H1 (cell line): ENCODE results near the gene COASY. TPM values are rescaled to one million over a fixed set of nuclear protein-coding genes. Genes with fewer than 3 reads are reported as not detected.

Experiments used
- CTCF ChIA-PET: fragments of 300-600 bp; sonication (Branson Sonifier 250); formaldehyde crosslinking; loops from one replicate; lab custom pipeline; 2021; ENCODE audit not compliant: partially characterized antibody; lab: Charles Lee
- POLR2A ChIA-PET: fragments of 300-600 bp; sonication (Branson Sonifier 250); formaldehyde crosslinking; loops from one replicate; lab custom pipeline; 2021; ENCODE audit warnings: inconsistent platforms; ENCODE audit not compliant: partially characterized antibody; lab: Charles Lee
- DNase-seq, 2 experiments: peaks; one replicate each; pipeline versions ENCODE4 v3.0.0 to v3.0.0-alpha.2; 2010 to 2022; ENCODE audit warnings: low spot score in 2 of 2, low read depth in 1 of 2, mixed read lengths in 1 of 2
- FAIRE-seq: peaks from 2 replicates; lab custom pipeline; 2011; peaks lifted over from hg19 to GRCh38; lab: Jason Lieb, UNC
- H2AFZ ChIP-seq: 2 replicates; pipeline ENCODE4 v1.8.1; 2012; ENCODE audit warnings: low read length, inconsistent platforms
- H2AK5ac ChIP-seq: 2 replicates; pipeline ENCODE4 v1.6.1; 2013; ENCODE audit warnings: low read depth, low read length
- H2BK120ac ChIP-seq: replicated peaks from 2 replicates; pipeline ENCODE3; 2013; ENCODE audit warnings: low read depth, low read length, inconsistent platforms
- H2BK12ac ChIP-seq: 2 replicates; pipeline ENCODE4 v1.6.1; 2013; ENCODE audit warnings: low read depth, low read length
- H2BK15ac ChIP-seq: 2 replicates; pipeline ENCODE4 v1.6.1; 2013; ENCODE audit warnings: low read length
- H2BK20ac ChIP-seq: 2 replicates; pipeline ENCODE4 v1.6.1; 2013; ENCODE audit warnings: low read length
- H2BK5ac ChIP-seq: 2 replicates; pipeline ENCODE4 v1.6.1; 2013; ENCODE audit warnings: low read depth, low read length
- H3K14ac ChIP-seq: 2 replicates; pipeline ENCODE4 v1.6.1; 2013; ENCODE audit warnings: inconsistent platforms; ENCODE audit not compliant: insufficient read length
- H3K18ac ChIP-seq: 2 replicates; pipeline ENCODE4 v1.6.1; 2013; ENCODE audit warnings: low read length; ENCODE audit errors: extremely low read depth
- H3K23ac ChIP-seq: 2 replicates; pipeline ENCODE4 v1.6.1; 2013; ENCODE audit warnings: inconsistent platforms; ENCODE audit not compliant: insufficient read length
- H3K23me2 ChIP-seq: 2 replicates; pipeline ENCODE4 v1.6.1; 2013; ENCODE audit warnings: low read depth, low read length
- H3K27ac ChIP-seq: 2 replicates; pipeline ENCODE4 v1.6.1; 2011; ENCODE audit warnings: low read depth, low read length, inconsistent platforms
- H3K27me3 ChIP-seq, 4 experiments: replicated peaks in 1 of 4; 1 replicate in 1 of 4; 2 replicates in 3 of 4; pipeline versions ENCODE4 v1.6.1 to v1.8.1; 2011 to 2013; ENCODE audit warnings: low read length in 3 of 4, mild to moderate bottlenecking in 3 of 4, inconsistent platforms in 2 of 4, mixed read lengths in 2 of 4, moderate library complexity in 1 of 4; ENCODE audit not compliant: control insufficient read depth in 3 of 4, insufficient read depth in 3 of 4; ENCODE audit errors: extremely low read depth in 1 of 4
- H3K36me3 ChIP-seq, 4 experiments: 2 replicates each; pipeline versions ENCODE4 v1.6.1 to v1.8.1; 2011 to 2013; ENCODE audit warnings: mild to moderate bottlenecking in 4 of 4, low read length in 3 of 4, moderate library complexity in 2 of 4, control low read depth in 1 of 4, inconsistent platforms in 1 of 4; ENCODE audit not compliant: insufficient read depth in 4 of 4, control insufficient read depth in 2 of 4
- H3K4ac ChIP-seq: replicated peaks from 2 replicates; pipeline ENCODE3; 2013; ENCODE audit warnings: low read length, low read depth, mixed read lengths, inconsistent platforms; ENCODE audit not compliant: insufficient read length
- H3K4me1 ChIP-seq, 4 experiments: replicated peaks in 1 of 4; 1 replicate in 1 of 4; 2 replicates in 3 of 4; pipeline versions ENCODE4 v1.6.1 to v1.8.1; 2011 to 2013; ENCODE audit warnings: low read length in 3 of 4, inconsistent platforms in 2 of 4, mixed read lengths in 1 of 4; ENCODE audit not compliant: insufficient read depth in 4 of 4, control insufficient read depth in 3 of 4
- H3K4me2 ChIP-seq, 2 experiments: 2 replicates each; pipeline versions ENCODE4 v1.6.1 to v1.8.1; 2011 to 2013; ENCODE audit warnings: low read depth in 2 of 2, low read length in 2 of 2, control low read depth in 1 of 2, inconsistent platforms in 1 of 2, mild to moderate bottlenecking in 1 of 2; ENCODE audit not compliant: insufficient read depth in 1 of 2
- H3K4me3 ChIP-seq, 4 experiments: fragments of 200-600, 300-600 bp in 1 of 4; sonication (generic), shearing (Covaris generic), sonication (Bioruptor Twin) in 1 of 4; 2 replicates each; pipeline versions ENCODE4 v1.5.1 to v1.8.1; 2011 to 2016; ENCODE audit warnings: low read length in 4 of 4, low read depth in 3 of 4, control low read depth in 2 of 4, inconsistent platforms in 2 of 4, mild to moderate bottlenecking in 2 of 4, mixed read lengths in 1 of 4, moderate library complexity in 1 of 4; ENCODE audit not compliant: insufficient read depth in 2 of 4; ENCODE audit errors: extremely low read depth in 1 of 4
- H3K56ac ChIP-seq: replicated peaks from 2 replicates; pipeline ENCODE3; 2013; ENCODE audit warnings: low read depth, mild to moderate bottlenecking, mixed read lengths, low read length, inconsistent platforms; ENCODE audit not compliant: insufficient read length
- H3K79me1 ChIP-seq: 2 replicates; pipeline ENCODE4 v1.6.1; 2013; ENCODE audit warnings: low read depth, low read length, control low read depth
- H3K79me2 ChIP-seq, 2 experiments: 2 replicates each; pipeline versions ENCODE4 v1.6.1 to v1.8.1; 2012 to 2013; ENCODE audit warnings: low read length in 2 of 2, mild to moderate bottlenecking in 2 of 2, inconsistent platforms in 1 of 2; ENCODE audit not compliant: insufficient read depth in 2 of 2, control insufficient read depth in 1 of 2
- H3K9ac ChIP-seq, 4 experiments: replicated peaks in 1 of 4; 1 replicate in 1 of 4; 2 replicates in 3 of 4; pipeline versions ENCODE4 v1.6.1 to v1.8.1; 2011 to 2013; ENCODE audit warnings: low read depth in 3 of 4, low read length in 3 of 4, control low read depth in 2 of 4, mild to moderate bottlenecking in 2 of 4, moderate library complexity in 2 of 4, inconsistent platforms in 1 of 4; ENCODE audit errors: extremely low read depth in 1 of 4
- H3K9me3 ChIP-seq, 2 experiments: 2 replicates each; pipeline versions ENCODE4 v1.6.1 to v1.8.1; 2012 to 2013; ENCODE audit warnings: mild to moderate bottlenecking in 2 of 2, moderate library complexity in 2 of 2, control low read depth in 1 of 2, inconsistent platforms in 1 of 2, low read depth in 1 of 2, low read length in 1 of 2, mixed read lengths in 1 of 2; ENCODE audit not compliant: insufficient read depth in 2 of 2
- H4K20me1 ChIP-seq, 2 experiments: replicated peaks in 1 of 2; 2 replicates each; pipeline versions ENCODE3 to v1.8.1; 2011 to 2013; ENCODE audit warnings: inconsistent platforms in 2 of 2, low read length in 2 of 2, mild to moderate bottlenecking in 1 of 2; ENCODE audit not compliant: insufficient read depth in 2 of 2, control insufficient read depth in 1 of 2
- H4K5ac ChIP-seq: 2 replicates; pipeline ENCODE4 v1.6.1; 2013; ENCODE audit warnings: low read length, low read depth, mixed read lengths, inconsistent platforms; ENCODE audit not compliant: insufficient read length
- H4K8ac ChIP-seq: 2 replicates; pipeline ENCODE4 v1.8.0; 2013; ENCODE audit warnings: mild to moderate bottlenecking, moderate library complexity, low read length, inconsistent platforms; ENCODE audit not compliant: insufficient read depth; ENCODE audit errors: extremely low read depth
- H4K91ac ChIP-seq: replicated peaks from 2 replicates; pipeline ENCODE3; 2013; ENCODE audit warnings: low read length, mixed read lengths, inconsistent platforms; ENCODE audit not compliant: insufficient read length
- EGR1 ChIP-seq: IDR thresholded peaks from 2 replicates; pipeline ENCODE4 v1.6.1; 2011; ENCODE audit warnings: low read depth, low read length, borderline replicate concordance
- EP300 ChIP-seq, 2 experiments: IDR thresholded peaks; 1 replicate in 1 of 2; 2 replicates in 1 of 2; pipeline ENCODE4 v1.6.1; 2011 to 2012; ENCODE audit warnings: low read depth in 2 of 2, low read length in 2 of 2, mild to moderate bottlenecking in 2 of 2, borderline replicate concordance in 1 of 2, inconsistent platforms in 1 of 2, moderate library complexity in 1 of 2
- HDAC2 ChIP-seq, 2 experiments: fragments of 300-600 bp in 1 of 2; sonication (generic) in 1 of 2; IDR thresholded peaks; 2 replicates each; pipeline ENCODE4 v1.6.1; 2011 to 2012; ENCODE audit warnings: low read depth in 2 of 2, low read length in 2 of 2, mild to moderate bottlenecking in 2 of 2, moderate library complexity in 2 of 2, borderline replicate concordance in 1 of 2, inconsistent platforms in 1 of 2
- KDM1A ChIP-seq: fragments of 200-600, 300-600 bp; sonication (generic); IDR thresholded peaks from 2 replicates; pipeline ENCODE4 v1.7.1; 2016; ENCODE audit warnings: mild to moderate bottlenecking, low read length, borderline replicate concordance
- RXRA ChIP-seq: IDR thresholded peaks from 2 replicates; pipeline ENCODE4 v1.6.1; 2011; ENCODE audit warnings: low read depth, mild to moderate bottlenecking, low read length, moderate library complexity; ENCODE audit not compliant: insufficient read depth
- SP1 ChIP-seq: IDR thresholded peaks from 2 replicates; pipeline ENCODE4 v1.6.1; 2011; ENCODE audit warnings: low read depth, low read length
- SP2 ChIP-seq: IDR thresholded peaks from 2 replicates; pipeline ENCODE4 v1.6.1; 2012; ENCODE audit warnings: mild to moderate bottlenecking, low read length, inconsistent platforms
- WGBS, 2 experiments: shearing (Covaris generic) in 1 of 2; methylation state at CpG; one replicate each; pipeline versions ENCODE4 v1.1.6 to v1.1.7; 2013 to 2015; ENCODE audit warnings: low lambda C conversion rate in 2 of 2, mixed read lengths in 2 of 2, inconsistent platforms in 1 of 2, low coverage in 1 of 2, missing lambda C conversion rate in 1 of 2; ENCODE audit not compliant: insufficient replicate concordance in 2 of 2, insufficient coverage in 1 of 2, insufficient read length in 1 of 2; ENCODE audit errors: extremely low coverage in 1 of 2, missing lambda C conversion rate in 1 of 2; 5-methylcytosine and 5-hydroxymethylcytosine counted together
- polyA plus RNA-seq, 7 experiments: library from polyadenylated mRNA; depleted of rRNA in 3 of 7; stranded (reverse) in 5 of 7; unstranded in 2 of 7; fragments of >200 nt in 5 of 7; fragments of 200-250 nt in 2 of 7; gene quantifications; 1 replicate in 5 of 7; 2 replicates in 1 of 7; 4 replicates in 1 of 7; pipeline versions ENCODE4 v1.2.1 to v1.2.3, GENCODE V29; 2011 to 2013; ENCODE audit warnings: missing spikeins in 2 of 7, mixed read lengths in 2 of 7
- total RNA-seq: library from RNA; stranded (reverse); fragmentation: NEBNext Ultra II Directional; extraction: Animal tissue kit (Norgen Biotek cat#: 25700); gene quantifications from 2 replicates; pipeline ENCODE4 v1.2.1, GENCODE V29; 2021
- TF ChIP-seq, protein P1 (sequence below): IDR thresholded peaks from 2 replicates; pipeline ENCODE4 v1.6.1; 2012; ENCODE audit warnings: low read length, inconsistent platforms
- TF ChIP-seq, protein P2 (sequence below): IDR thresholded peaks from 2 replicates; pipeline ENCODE4 v1.6.1; 2012; ENCODE audit warnings: inconsistent platforms

COASY gene
- total and polyA plus RNA-seq, 2 of the 8 experiments (the other 6 are each of a cell fraction or from before 2014, with no cell fraction given) = 64.5 to 100 TPM

DNA sequence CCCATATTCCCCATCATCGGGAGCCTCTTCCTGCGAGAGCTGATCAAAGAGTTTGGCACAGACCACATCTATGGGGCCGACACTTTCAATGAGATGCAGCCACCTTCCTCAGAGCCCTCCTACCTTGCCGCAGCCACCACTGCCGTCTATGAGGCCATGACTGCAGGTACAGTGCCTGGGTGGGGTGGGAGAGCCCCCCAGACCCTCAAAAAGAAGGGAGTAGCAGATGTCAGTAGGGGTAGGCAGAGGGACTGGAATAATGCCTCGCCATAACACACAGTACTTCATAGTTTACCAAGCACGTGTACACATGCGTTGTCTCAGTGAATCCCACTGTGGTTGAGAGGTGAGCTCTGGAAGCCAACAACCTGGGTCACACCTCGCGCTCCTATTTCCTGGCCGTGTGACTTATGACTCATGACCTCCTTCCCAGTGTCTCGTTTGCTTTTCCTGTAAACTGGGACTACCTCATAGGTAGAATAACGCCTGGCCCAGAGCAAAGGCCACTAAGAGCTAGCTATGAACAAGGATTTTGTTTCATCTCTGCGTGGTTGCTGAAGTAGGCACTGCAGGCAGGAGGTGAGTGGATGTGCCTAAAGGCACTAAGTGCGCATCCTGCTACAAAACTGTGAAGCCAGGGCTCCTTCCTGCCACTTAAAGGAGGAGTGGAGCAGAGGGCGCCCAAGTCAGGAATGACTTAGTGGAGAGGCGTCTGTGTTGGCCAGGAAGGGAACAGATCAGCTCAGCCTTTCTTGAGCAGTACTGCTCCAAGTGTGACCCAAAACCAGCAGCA is 20.7 kb upstream of the COASY start:
- POLR2A ChIA-PET = no interaction called here
- Histone ChIP-seq H2AK5ac (no peak overlapping the region), H2BK15ac (no peak overlapping the region), H4K8ac (no peak overlapping the region), H4K5ac (no peak overlapping the region), H3K79me2 (no peaks in the 10 kb centered on the region), H3K27me3 (no peaks in the 10 kb centered on the region), H2AFZ (no peak overlapping the region), H3K27ac (no peak overlapping the region), H3K4me1 (peaks cover 0 to 9% (median 8%) of the 10 kb centered on the region in 4 experiments; a peak in 6 of 7 replicates), H3K79me1 (no peaks in the 10 kb centered on the region; the same call in 1 of the 2 replicates), H3K9me3 (no peaks in the 10 kb centered on the region), H2BK20ac (no peak overlapping the region), H2BK120ac (no peak overlapping the region), H3K23me2 (peaks cover 5% of the 10 kb centered on the region), H3K4me2 (no peak overlapping the region), H4K20me1 (peaks cover 1 to 6% of the 10 kb centered on the region in 2 experiments), H3K18ac (no peak overlapping the region), H4K91ac (no peak overlapping the region), H3K36me3 (peaks cover 0 to 15% (median 8%) of the 10 kb centered on the region in 4 experiments; a peak in 5 of 8 replicates), H3K9ac (no peak overlapping the region), H3K4me3 (no peak overlapping the region), H3K14ac (no peak overlapping the region), H2BK12ac (no peak overlapping the region), H3K23ac (no peak overlapping the region), H3K56ac (no peak overlapping the region), H3K4ac (no peak overlapping the region), H2BK5ac (no peak overlapping the region)
- TF ChIP-seq SP2 (no peak), EGR1 (no peak), RXRA (no peak), HDAC2 (IDR thresholded peaks at IDR 0.05; ENCODE audit: borderline replicate concordance in 1 of 2, low read depth in 2 of 2, low read length in 2 of 2) (no peak), EP300 (IDR thresholded peaks at IDR 0.05; ENCODE audit: borderline replicate concordance in 1 of 2, low read depth in 2 of 2, low read length in 2 of 2) (no peak), KDM1A (no peak), SP1 (no peak)
- TF ChIP-seq, protein P1, sequence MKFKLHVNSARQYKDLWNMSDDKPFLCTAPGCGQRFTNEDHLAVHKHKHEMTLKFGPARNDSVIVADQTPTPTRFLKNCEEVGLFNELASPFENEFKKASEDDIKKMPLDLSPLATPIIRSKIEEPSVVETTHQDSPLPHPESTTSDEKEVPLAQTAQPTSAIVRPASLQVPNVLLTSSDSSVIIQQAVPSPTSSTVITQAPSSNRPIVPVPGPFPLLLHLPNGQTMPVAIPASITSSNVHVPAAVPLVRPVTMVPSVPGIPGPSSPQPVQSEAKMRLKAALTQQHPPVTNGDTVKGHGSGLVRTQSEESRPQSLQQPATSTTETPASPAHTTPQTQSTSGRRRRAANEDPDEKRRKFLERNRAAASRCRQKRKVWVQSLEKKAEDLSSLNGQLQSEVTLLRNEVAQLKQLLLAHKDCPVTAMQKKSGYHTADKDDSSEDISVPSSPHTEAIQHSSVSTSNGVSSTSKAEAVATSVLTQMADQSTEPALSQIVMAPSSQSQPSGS = no peak
- TF ChIP-seq, protein P2, sequence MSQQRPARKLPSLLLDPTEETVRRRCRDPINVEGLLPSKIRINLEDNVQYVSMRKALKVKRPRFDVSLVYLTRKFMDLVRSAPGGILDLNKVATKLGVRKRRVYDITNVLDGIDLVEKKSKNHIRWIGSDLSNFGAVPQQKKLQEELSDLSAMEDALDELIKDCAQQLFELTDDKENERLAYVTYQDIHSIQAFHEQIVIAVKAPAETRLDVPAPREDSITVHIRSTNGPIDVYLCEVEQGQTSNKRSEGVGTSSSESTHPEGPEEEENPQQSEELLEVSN = no peak
- 93% methylated on average over 17 of the region's 17 CpGs; no CpG with 5 or more reads in 1 of the 2 experiments for WGBS, 2 experiments
- CTCF ChIA-PET = interaction anchor here (0.7 to 1.5 kb wide), 3 partner anchors 12 to 231 kb away, joined by 3 to 6 read pairs (median 4); no protein-coding TSS in a partner anchor
- DNase-seq = no peak
- no peak for FAIRE-seq
